Measurements from ENCODE around the gene CYP4A11.

GRCh38 chr1:46983166-46983829, 42.0 kb upstream of the CYP4A11 start:
- no peak for TF ChIP-seq GATA2 (IDR thresholded peaks at IDR 0.05; ENCODE audit: low read depth, low read length)
- no peak for TF ChIP-seq GATA3 (IDR thresholded peaks at IDR 0.05; ENCODE audit: low read depth, low read length)

Measured in SH-SY5Y (cell line).